ENCODE data around the gene DNAJB2.

DNA sequence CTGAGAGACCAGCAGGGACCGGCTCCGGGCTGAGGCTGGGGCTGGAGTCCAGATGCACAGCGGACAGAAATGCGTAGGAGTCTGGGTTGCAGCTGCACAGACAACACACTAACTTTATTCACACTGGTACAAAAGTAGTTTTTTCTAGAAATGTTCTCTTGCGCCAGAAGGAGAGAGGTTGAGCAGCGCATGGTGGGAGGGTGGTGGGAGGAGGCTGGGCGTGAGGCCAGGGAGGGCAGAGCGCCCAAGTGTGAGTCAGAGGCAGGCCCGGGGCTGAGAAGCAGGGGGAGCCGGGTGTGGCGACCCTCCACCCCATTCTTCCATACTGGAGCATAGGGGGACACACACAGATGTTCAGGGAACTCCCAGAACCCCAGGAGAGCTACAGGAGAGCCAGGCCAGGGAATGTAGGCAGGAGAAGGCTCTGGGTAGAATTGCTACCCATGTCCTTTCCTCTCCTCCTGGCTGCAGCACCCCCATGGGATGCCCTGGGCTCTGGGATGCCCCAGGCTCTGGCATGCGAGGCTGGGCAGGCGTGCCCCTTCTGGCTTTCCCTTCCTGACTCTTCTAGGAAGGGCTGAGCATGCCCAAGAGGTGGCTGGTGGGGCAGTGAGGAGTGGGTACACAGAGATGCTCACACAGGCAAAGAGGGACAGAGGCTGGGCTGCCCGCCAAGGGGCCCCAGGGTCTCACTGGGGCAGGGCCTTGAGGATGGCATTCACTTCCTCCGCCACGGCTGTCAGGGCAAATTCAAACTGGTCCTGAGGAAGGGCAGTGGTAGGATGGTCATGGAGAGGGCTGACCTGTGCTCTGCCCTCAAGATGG, 10.6 kb downstream of the DNAJB2 start:
- no peak for TF ChIP-seq CTCF (IDR thresholded peaks at IDR 0.05)
- TF ChIP-seq POLR2AphosphoS5 (IDR thresholded peaks at IDR 0.05), result peak; percentile 75

Measured in gastroesophageal sphincter (tissue), 3 donors.